Ovary (tissue), 9 donors: ENCODE results near the gene SECTM1. TPM values are rescaled to one million over a fixed set of nuclear protein-coding genes. Genes with fewer than 3 reads are reported as not detected.
"Not testable (repeated sequence)": the region's sequence is repeated elsewhere in the genome, so short reads cannot be mapped to it uniquely, and the experiment has no call there.

Source experiments
- DNase-seq, 5 donors: peaks; one replicate each; pipeline ENCODE4 v3.0.0-alpha.2; 2019 to 2020
- H3K27ac ChIP-seq, 2 donors: fragments of 200-600 bp; one replicate each; pipeline versions ENCODE4 v1.5.1 to v1.8.0; 2019 to 2022
- H3K27me3 ChIP-seq: fragments of 200-600 bp; one replicate; pipeline ENCODE4 v1.8.0; 2022
- H3K36me3 ChIP-seq: fragments of 200-600 bp; sonication (generic); one replicate; pipeline ENCODE4 v1.5.1; 2019
- H3K4me1 ChIP-seq: one replicate; pipeline ENCODE4 v1.8.1; 2013; ENCODE audit warnings: mild to moderate bottlenecking, moderate library complexity; ENCODE audit not compliant: insufficient read depth
- H3K4me3 ChIP-seq: fragments of 200-600 bp; sonication (generic); one replicate; pipeline ENCODE4 v1.5.1; 2017
- H3K9me3 ChIP-seq, 2 donors: fragments of 200-600 bp in 1 of 2; sonication (generic) in 1 of 2; one replicate each; pipeline versions ENCODE4 v1.5.1 to v1.8.1; 2013 to 2019; ENCODE audit warnings: mild to moderate bottlenecking in 1 of 2, moderate library complexity in 1 of 2
- CTCF ChIP-seq, 3 donors: fragments of 450-650 bp in 2 of 3; fragments of 200-600 bp in 1 of 3; IDR thresholded peaks; one replicate each; pipeline versions ENCODE4 v1.5.1 to v1.8.0; 2016 to 2022; ENCODE audit warnings: antibody characterized with exemption in 3 of 3, mild to moderate bottlenecking in 1 of 3
- EP300 ChIP-seq: sonication (generic); formaldehyde crosslinking; IDR thresholded peaks from one replicate; pipeline ENCODE4 v1.6.1; 2017; ENCODE audit warnings: antibody characterized with exemption
- POLR2A ChIP-seq: fragments of 450-650 bp; IDR thresholded peaks from one replicate; pipeline ENCODE4 v1.6.1; 2017; ENCODE audit warnings: antibody characterized with exemption, mild to moderate bottlenecking, moderate library complexity
- WGBS, 3 donors: extraction: QIAGEN DNeasy Blood & Tissue Kit in 1 of 3; methylation state at CpG; one replicate each; pipeline versions ENCODE4 v1.1.5 to v1.1.7; 2013 to 2017; 5-methylcytosine and 5-hydroxymethylcytosine counted together
- intact Hi-C, 4 donors: fragments of 100-400 bp; cut with DNase I; formaldehyde crosslinking; loops; one replicate each; pipeline versions ENCODE4 v1.11.0 to v1.15.1; 2022 to 2023
- polyA plus RNA-seq, 2 donors: library from polyadenylated mRNA; stranded (reverse); fragments of 200-250 nt in 1 of 2; fragments of 350-450 nt in 1 of 2; fragmentation: Illumina TruSeq in 1 of 2; extraction: RNeasy Lipid Tissue Mini Kit (QIAGEN cat#74804) in 1 of 2; gene quantifications; one replicate each; pipeline ENCODE4 v1.2.3, GENCODE V29; 2013 to 2014
- total RNA-seq, 7 donors: library from RNA; depleted of rRNA in 2 of 7; stranded (reverse); fragments of >200 nt in 2 of 7; fragmentation: NEBNext Ultra II Directional in 3 of 7; extraction: Animal tissue kit (Norgen Biotek cat#: 25700) in 3 of 7; gene quantifications; one replicate each; pipeline versions ENCODE4 v1.1.0 to v1.2.4, GENCODE V29; 2016 to 2023
- donor health status: DM: no; HTN: no; CAD: no; lungs with moderate emphysema.
- donor health status: DM: no; HTN: no; CAD: no.
- donor health status: Bipolar disorder and iron deficiency.
- donor health status: DM: yes; HTN: yes; CAD: no.
- donor health status: DM: no; HTN: no; CAD: no.
- donor health status: DM: yes; HTN: yes; CAD: no.

Gene SECTM1
- total and polyA plus RNA-seq, 9 donors: 2.1 to 20.8 (median 7.9) TPM

DNA sequence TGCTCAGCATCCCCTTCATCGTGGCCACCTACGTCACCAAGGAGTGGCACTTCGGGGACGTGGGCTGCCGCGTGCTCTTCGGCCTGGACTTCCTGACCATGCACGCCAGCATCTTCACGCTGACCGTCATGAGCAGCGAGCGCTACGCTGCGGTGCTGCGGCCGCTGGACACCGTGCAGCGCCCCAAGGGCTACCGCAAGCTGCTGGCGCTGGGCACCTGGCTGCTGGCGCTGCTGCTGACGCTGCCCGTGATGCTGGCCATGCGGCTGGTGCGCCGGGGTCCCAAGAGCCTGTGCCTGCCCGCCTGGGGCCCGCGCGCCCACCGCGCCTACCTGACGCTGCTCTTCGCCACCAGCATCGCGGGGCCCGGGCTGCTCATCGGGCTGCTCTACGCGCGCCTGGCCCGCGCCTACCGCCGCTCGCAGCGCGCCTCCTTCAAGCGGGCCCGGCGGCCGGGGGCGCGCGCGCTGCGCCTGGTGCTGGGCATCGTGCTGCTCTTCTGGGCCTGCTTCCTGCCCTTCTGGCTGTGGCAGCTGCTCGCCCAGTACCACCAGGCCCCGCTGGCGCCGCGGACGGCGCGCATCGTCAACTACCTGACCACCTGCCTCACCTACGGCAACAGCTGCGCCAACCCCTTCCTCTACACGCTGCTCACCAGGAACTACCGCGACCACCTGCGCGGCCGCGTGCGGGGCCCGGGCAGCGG is 41.2 kb upstream of the SECTM1 start:
- Histone ChIP-seq H3K36me3 (no peaks in the 10 kb centered on the region), H3K4me1 (peaks cover 7% of the 10 kb centered on the region), H3K4me3 (no peak overlapping the region), H3K9me3 (no peaks in the 10 kb centered on the region), H3K27me3 (peaks cover 6% of the 10 kb centered on the region), H3K27ac (no peak overlapping the region)
- TF ChIP-seq POLR2A (no peak), CTCF (IDR thresholded peaks at IDR 0.05) (no peak), EP300 (no peak)
- WGBS, 3 donors: 32 to 73% (median 42%) methylated on average over 23 to 79 of the region's 79 CpGs
- DNase-seq: no peak
- intact Hi-C loops: no loop called here

- no peak overlapping the region for H3K27ac ChIP-seq
- 83 to 85% (median 83%) methylated on average over 35 to 37 of the region's 37 CpGs for WGBS, 3 donors
- H3K27me3 ChIP-seq: peaks cover 6% of the 10 kb centered on the region
- no peaks in the 10 kb centered on the region for H3K36me3 ChIP-seq
- H3K4me1 ChIP-seq: peaks cover 7% of the 10 kb centered on the region
- intact Hi-C loops: no loop called here
- DNase-seq: no peak
- H3K4me3 ChIP-seq: no peak overlapping the region
- TF ChIP-seq EP300: no peak
- no peaks in the 10 kb centered on the region for H3K9me3 ChIP-seq
Measured at GRCh38 chr17:82373731-82374625, 40.4 kb upstream of the SECTM1 start.

DNA sequence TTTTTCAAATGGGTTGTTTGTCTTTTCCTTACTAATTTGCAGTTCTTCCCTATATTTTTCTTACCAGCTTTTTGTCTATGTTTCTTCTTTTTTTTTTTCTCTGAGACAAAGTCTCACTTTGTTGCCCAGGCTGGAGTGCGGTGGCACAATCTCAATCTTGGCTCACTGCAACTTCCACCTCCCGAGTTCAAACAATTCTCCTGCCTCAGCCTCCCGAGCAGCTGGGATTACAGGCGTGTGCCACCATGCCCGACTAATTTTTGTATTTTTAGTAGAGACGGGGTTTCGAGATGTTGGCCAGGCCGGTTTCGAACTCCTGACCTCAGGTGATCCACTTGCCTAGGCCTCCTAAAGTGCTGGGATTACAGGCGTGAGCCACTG is 39.5 kb upstream of the SECTM1 start:
- H3K36me3 ChIP-seq, H3K27ac ChIP-seq, H3K9me3 ChIP-seq, H3K4me3 ChIP-seq, intact Hi-C loops, H3K27me3 ChIP-seq, H3K4me1 ChIP-seq, DNase-seq: not testable (repeated sequence)
- WGBS, 3 donors: 92 to 93% (median 92%) methylated on average over 10 of the region's 10 CpGs

GRCh38 chr17:82372249-82373071 is 38.9 kb upstream of the SECTM1 start:
- Histone ChIP-seq H3K9me3 (no peaks in the 10 kb centered on the region), H3K27me3 (peaks cover 6% of the 10 kb centered on the region), H3K4me1 (peaks cover 7% of the 10 kb centered on the region), H3K36me3 (no peaks in the 10 kb centered on the region), H3K4me3 (no peak overlapping the region), H3K27ac (no peak overlapping the region)
- TF ChIP-seq EP300 (no peak), CTCF (IDR thresholded peaks at IDR 0.05) (no peak), POLR2A (no peak)
- intact Hi-C loops: no loop called here
- peak in 1 of 5 donors; percentile 27 for DNase-seq
- WGBS, 3 donors: 35 to 50% (median 44%) methylated on average over 33 to 41 of the region's 41 CpGs
